ENCODE results near the gene ARL11.
A peak's percentile ranks its signal among the peaks of the same experiment; 100 is the strongest.

The ARL11 gene

DNA sequence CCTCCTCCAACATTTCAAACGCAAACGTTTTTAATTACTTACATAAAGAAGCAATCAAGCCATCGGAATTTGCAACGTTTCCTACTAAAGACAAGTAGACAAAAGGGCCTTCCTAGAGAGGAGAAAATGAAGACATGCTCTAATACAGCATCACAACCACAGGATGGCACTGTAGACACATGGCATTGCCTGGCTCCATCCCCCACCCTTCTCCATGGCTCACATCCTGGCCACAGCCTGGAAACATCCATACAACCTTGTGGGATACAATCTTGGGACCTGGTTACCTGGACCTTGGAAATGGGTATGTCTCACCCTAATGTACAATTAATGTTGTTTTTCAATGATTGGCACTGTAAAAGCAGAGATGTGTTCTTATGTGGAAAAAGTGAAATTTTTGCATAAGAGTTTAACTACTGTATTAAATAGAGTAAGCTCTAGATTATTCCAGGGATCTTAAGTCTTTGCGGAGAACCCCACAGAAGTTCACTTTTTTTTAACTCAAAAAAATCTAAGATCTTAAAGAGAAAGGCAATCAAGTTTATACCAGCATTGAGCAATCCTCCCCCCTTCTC is 41.5 kb downstream of the ARL11 start:
- H3K27ac ChIP-seq: no peak overlapping the region
- peak; percentile 69 for DNase-seq (ENCODE audit: low spot score)
- TF ChIP-seq, protein P1, sequence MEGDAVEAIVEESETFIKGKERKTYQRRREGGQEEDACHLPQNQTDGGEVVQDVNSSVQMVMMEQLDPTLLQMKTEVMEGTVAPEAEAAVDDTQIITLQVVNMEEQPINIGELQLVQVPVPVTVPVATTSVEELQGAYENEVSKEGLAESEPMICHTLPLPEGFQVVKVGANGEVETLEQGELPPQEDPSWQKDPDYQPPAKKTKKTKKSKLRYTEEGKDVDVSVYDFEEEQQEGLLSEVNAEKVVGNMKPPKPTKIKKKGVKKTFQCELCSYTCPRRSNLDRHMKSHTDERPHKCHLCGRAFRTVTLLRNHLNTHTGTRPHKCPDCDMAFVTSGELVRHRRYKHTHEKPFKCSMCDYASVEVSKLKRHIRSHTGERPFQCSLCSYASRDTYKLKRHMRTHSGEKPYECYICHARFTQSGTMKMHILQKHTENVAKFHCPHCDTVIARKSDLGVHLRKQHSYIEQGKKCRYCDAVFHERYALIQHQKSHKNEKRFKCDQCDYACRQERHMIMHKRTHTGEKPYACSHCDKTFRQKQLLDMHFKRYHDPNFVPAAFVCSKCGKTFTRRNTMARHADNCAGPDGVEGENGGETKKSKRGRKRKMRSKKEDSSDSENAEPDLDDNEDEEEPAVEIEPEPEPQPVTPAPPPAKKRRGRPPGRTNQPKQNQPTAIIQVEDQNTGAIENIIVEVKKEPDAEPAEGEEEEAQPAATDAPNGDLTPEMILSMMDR (conservative IDR thresholded peaks at IDR 0.05; ENCODE audit: low read depth): peak; percentile 77
- ChIA-PET POLR2A (ENCODE audit: low non-redundant PET) (interaction anchor here (0.7 kb wide), 1 partner anchor 178 kb away, joined by 3 read pairs; no protein-coding TSS in a partner anchor), CTCF (interaction anchor here (0.7 to 0.8 kb wide), 2 partner anchors 121 to 1471 kb away, joined by 3 read pairs; no protein-coding TSS in a partner anchor)

DNA sequence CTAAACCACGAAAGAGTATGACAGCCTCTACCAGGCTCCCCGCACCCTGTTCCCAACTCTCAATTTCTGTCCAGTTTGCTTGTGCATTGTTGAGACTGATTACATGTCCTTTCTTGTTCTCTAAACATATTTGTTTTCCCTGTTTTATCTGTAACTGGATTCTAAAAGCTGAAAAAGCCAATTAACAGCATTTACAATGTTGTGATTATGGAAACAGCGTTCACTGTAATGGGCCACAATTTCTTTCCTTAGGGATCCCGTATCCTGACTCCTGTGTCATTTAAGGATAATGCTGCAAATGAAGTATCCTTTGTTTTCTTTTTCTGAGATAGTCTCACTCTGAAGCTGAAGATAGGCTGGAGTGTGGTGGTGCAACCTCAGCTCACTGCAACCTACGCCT is 42.5 kb downstream of the ARL11 start:
- ChIA-PET CTCF (interaction anchor here (0.6 to 0.7 kb wide), 2 partner anchors 120 to 1091 kb away, joined by 3 to 4 read pairs; no protein-coding TSS in a partner anchor), POLR2A (ENCODE audit: low non-redundant PET) (interaction anchor here (0.5 kb wide), 1 partner anchor 122 kb away, joined by 6 read pairs; no protein-coding TSS in a partner anchor)
- peak overlapping the region; percentile 48 for H3K27ac ChIP-seq
- DNase-seq (ENCODE audit: low spot score): no peak
- TF ChIP-seq, protein P1 (conservative IDR thresholded peaks at IDR 0.05; ENCODE audit: low read depth): no peak

GRCh38 chr13:49676581-49677298 is 48.4 kb downstream of the ARL11 start:
- POLR2A ChIA-PET (ENCODE audit: low non-redundant PET): no interaction called here
- no peak overlapping the region for H3K27ac ChIP-seq
- no peak for DNase-seq (ENCODE audit: low spot score)
- TF ChIP-seq, protein P1 (conservative IDR thresholded peaks at IDR 0.05; ENCODE audit: low read depth): no peak
- CTCF ChIA-PET: interaction anchor here (0.7 to 1.1 kb wide), 2 partner anchors 33 to 161 kb away, joined by 3 to 6 read pairs; no protein-coding TSS in a partner anchor

- DNase-seq (ENCODE audit: low spot score): no peak
- ChIA-PET CTCF (interaction anchor here (0.7 to 1.0 kb wide), 2 partner anchors 47 to 1230 kb away, joined by 3 read pairs; no protein-coding TSS in a partner anchor), POLR2A (ENCODE audit: low non-redundant PET) (no interaction called here)
- TF ChIP-seq, protein P1 (conservative IDR thresholded peaks at IDR 0.05; ENCODE audit: low read depth): no peak
- no peak overlapping the region for H3K27ac ChIP-seq
Measured at GRCh38 chr13:49678191-49678914, 50.0 kb downstream of the ARL11 start.

GRCh38 chr13:49679246-49679645 is 50.9 kb downstream of the ARL11 start:
- ChIA-PET POLR2A (ENCODE audit: low non-redundant PET) (no interaction called here), CTCF (interaction anchor here (1.0 kb wide), 1 partner anchor 1229 kb away, joined by 3 read pairs; no protein-coding TSS in a partner anchor)
- H3K27ac ChIP-seq: no peak overlapping the region
- TF ChIP-seq, protein P1 (conservative IDR thresholded peaks at IDR 0.05; ENCODE audit: low read depth): no peak
- DNase-seq (ENCODE audit: low spot score): no peak

DNA sequence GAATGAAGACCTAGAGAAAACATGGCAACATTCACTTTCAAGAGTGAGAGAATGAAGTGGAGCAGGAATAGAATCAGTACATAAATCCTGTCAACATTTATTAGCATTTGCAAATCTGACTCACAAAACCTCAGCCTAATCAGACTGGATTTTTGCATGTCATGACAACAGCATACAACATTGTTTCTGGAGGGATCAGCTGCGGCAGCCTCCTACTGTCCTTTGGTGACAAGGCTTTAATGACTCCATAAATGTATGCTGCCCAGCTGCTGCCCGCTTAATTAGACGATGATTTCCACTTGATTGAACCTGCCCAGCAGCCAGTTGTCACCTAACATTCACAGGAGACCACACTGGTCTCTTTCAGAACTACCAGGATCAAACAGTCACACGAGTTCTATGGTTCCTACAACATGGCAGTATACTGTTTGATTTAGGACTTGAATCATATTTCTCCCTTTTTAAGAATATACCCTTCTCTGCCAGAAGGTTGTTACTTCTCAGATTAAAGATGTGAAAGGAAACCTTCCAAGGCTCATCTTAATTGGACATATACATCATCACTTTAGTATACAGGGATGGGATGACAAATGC is 53.6 kb downstream of the ARL11 start:
- TF ChIP-seq, protein P1 (conservative IDR thresholded peaks at IDR 0.05; ENCODE audit: low read depth): no peak
- ChIA-PET POLR2A (ENCODE audit: low non-redundant PET) (no interaction called here), CTCF (interaction anchor here (0.6 kb wide), 2 partner anchors 98 to 315 kb away, joined by 3 to 6 read pairs; partner anchors contain the start of gene TRIM13)
- H3K27ac ChIP-seq: no peak overlapping the region
- no peak for DNase-seq (ENCODE audit: low spot score)
